ENCODE measurements around the gene DTWD2. TPM values are rescaled to one million over a fixed set of nuclear protein-coding genes. Genes with fewer than 3 reads are reported as not detected.
"Not testable (repeated sequence)": the region's sequence is repeated elsewhere in the genome, so short reads cannot be mapped to it uniquely, and the experiment has no call there.

Gene DTWD2
- total RNA-seq, 2 experiments from 2014 or later, result 2.6 to 3.3 TPM

DNA sequence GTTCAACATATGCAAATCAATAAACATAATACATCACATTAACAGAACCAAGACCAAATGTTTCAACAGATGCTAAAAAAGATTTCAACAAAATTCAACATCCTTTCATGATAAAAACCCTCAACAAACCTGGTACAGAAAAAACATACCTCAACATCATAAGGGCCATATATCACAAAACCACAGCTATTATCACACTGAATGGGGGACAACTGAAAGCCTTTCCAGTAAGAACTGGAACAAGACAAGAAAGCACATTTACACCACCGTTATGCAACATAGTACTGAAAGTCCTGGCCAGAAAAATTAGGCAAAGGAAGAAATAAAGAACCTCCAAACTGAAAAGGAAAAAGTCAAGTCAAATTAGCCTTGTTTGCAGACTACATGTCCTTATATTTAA is 93.6 kb downstream of the DTWD2 start:
- Mint-ChIP-seq H3K27me3 (ENCODE audit: low read depth) (no peaks in the 10 kb centered on the region), H3K4me1 (ENCODE audit: low read depth) (no peaks in the 10 kb centered on the region)
- no peak for ATAC-seq

DNA sequence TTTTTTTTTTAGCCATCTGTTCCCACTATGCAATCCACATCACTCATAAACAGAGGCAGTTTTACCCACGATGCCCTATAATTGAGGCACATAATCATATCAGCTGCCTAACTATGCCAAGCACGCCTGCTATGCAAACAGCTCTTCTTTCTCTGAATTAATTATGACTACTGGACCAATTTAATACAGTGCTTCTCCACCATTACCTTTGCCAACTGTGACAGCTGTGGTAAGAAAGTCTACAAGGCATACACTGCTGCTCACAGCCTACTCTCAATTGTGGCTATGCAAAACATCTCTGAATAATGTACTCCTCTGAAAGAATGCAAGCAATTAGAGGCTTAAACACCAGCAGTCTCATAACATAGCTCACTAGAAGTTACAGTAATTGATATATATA is 97.1 kb downstream of the DTWD2 start:
- DNase-seq (no peak), ATAC-seq (no peak)
- Mint-ChIP-seq H3K36me3 (ENCODE audit: low read depth) (no peaks in the 10 kb centered on the region), H3K9me3 (ENCODE audit: insufficient read depth) (no peaks in the 10 kb centered on the region), H3K27me3 (ENCODE audit: low read depth) (no peaks in the 10 kb centered on the region), H3K4me3 (no peak overlapping the region), H3K27ac (no peak overlapping the region), H3K4me1 (ENCODE audit: low read depth) (no peaks in the 10 kb centered on the region)
- CTCF ChIA-PET, result interaction anchor here (1.1 to 1.4 kb wide), 2 partner anchors 54 to 97 kb away, joined by 3 read pairs; partner anchors contain the start of gene DTWD2
- POLR2A ChIA-PET, result no interaction called here

More for the DNA sequence above, 93.6 kb downstream of the DTWD2 start:
- POLR2A ChIA-PET, result no interaction called here
- H3K4me3 Mint-ChIP-seq, result no peak overlapping the region
- no peak overlapping the region for H3K27ac Mint-ChIP-seq
- DNase-seq, result no peak
- H3K36me3 Mint-ChIP-seq (ENCODE audit: low read depth), result no peaks in the 10 kb centered on the region
- H3K9me3 Mint-ChIP-seq (ENCODE audit: insufficient read depth), result no peaks in the 10 kb centered on the region
- CTCF ChIA-PET, result no interaction called here

DNA sequence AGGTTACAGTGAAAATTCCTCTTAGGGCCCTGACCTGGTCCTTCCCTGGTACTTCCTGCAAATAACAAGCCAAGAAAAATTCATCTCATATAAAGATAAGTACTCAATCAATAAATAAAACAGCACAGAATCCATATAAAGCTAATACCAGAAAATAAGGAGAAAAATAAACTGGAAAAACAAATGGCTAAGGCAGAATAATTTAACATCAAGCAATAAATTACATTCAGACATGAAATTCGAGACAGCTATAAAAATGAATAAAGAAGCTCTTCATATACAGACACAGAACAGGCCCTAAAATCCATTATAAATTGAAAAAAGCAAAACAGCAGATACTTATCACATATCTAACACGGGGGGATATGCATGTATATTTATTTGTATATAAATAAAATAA is 99.2 kb downstream of the DTWD2 start:
- H3K4me3 Mint-ChIP-seq, result no peak overlapping the region
- no peaks in the 10 kb centered on the region for H3K36me3 Mint-ChIP-seq (ENCODE audit: low read depth)
- H3K9me3 Mint-ChIP-seq (ENCODE audit: insufficient read depth), result no peaks in the 10 kb centered on the region
- no peaks in the 10 kb centered on the region for H3K4me1 Mint-ChIP-seq (ENCODE audit: low read depth)
- POLR2A ChIA-PET, result no interaction called here
- DNase-seq (no peak), ATAC-seq (no peak)
- CTCF ChIA-PET, result no interaction called here
- no peaks in the 10 kb centered on the region for H3K27me3 Mint-ChIP-seq (ENCODE audit: low read depth)
- no peak overlapping the region for H3K27ac Mint-ChIP-seq

DNA sequence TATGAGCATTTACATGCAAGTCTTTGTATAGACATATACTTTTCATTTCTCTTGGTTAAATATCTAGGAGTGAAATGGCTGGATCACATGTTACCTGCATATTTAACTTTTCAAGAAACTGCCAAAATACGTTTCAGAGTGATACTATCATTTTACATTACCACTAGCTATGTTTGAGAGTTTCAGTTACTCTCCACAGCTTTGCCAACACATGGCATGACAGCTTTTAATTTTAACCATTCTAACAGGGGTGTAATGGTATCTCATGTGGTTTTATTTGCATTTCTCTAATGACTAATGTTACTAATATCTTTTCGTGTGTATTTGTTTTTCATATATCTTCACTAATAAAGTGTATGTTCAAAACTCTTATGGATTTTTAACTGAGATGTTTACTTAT is 99.8 kb downstream of the DTWD2 start:
- DNase-seq (no peak), ATAC-seq (no peak)
- Mint-ChIP-seq H3K9me3 (ENCODE audit: insufficient read depth) (no peaks in the 10 kb centered on the region), H3K4me1 (ENCODE audit: low read depth) (no peaks in the 10 kb centered on the region), H3K27ac (no peak overlapping the region), H3K36me3 (ENCODE audit: low read depth) (no peaks in the 10 kb centered on the region), H3K27me3 (ENCODE audit: low read depth) (no peaks in the 10 kb centered on the region), H3K4me3 (no peak overlapping the region)
- POLR2A ChIA-PET, result no interaction called here
- CTCF ChIA-PET, result no interaction called here

DNA sequence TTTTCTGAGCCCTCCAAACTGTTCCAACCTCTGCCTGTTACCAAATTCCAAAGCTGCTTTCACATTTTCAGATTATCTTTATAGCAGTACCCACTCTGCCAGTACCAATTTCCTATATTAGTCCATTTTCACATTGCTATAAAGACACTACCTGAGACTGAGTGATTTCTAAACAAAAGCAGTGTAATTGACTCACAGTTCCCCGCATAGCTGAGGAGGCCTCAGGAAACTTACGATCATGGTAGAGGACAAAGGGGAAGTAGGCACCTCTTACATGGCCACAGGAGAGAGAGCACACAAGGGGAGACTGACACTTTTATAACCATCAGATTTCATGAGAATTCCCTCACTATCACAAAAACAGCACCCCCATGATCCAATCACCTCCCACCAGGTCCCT is 105.0 kb downstream of the DTWD2 start:
- H3K36me3 Mint-ChIP-seq (ENCODE audit: low read depth), result no peaks in the 10 kb centered on the region
- no peak for DNase-seq
- ChIA-PET CTCF (no interaction called here), POLR2A (no interaction called here)
- no peaks in the 10 kb centered on the region for H3K4me1 Mint-ChIP-seq (ENCODE audit: low read depth)
- H3K27ac Mint-ChIP-seq, result no peak overlapping the region
- ATAC-seq, result no peak
- H3K4me3 Mint-ChIP-seq, result no peak overlapping the region
- H3K27me3 Mint-ChIP-seq (ENCODE audit: low read depth), result no peaks in the 10 kb centered on the region
- H3K9me3 Mint-ChIP-seq (ENCODE audit: insufficient read depth), result no peaks in the 10 kb centered on the region

DNA sequence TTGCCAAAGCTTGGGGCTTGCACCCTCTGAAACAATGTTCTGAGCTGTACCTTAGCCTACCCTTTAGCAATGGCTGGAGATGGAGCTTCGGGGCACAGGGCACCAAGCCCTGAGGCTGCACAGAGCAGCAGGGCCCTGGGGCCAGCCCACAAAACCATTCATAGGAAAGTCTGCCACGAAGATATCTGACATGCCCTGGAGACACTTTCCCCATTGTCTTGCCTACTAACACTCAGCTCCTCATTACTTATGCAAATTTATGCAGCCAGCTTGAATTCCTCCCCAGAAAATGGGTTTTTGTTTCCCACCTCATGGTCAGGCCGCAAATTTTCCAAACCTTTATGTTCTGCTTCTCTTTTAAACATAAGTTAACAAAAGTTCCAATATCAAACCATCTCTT is 105.7 kb downstream of the DTWD2 start:
- ATAC-seq (no peak), DNase-seq (no peak)
- H3K27ac Mint-ChIP-seq, result no peak overlapping the region
- no peaks in the 10 kb centered on the region for H3K4me1 Mint-ChIP-seq (ENCODE audit: low read depth)
- ChIA-PET CTCF (no interaction called here), POLR2A (no interaction called here)
- no peak overlapping the region for H3K4me3 Mint-ChIP-seq
- no peaks in the 10 kb centered on the region for H3K27me3 Mint-ChIP-seq (ENCODE audit: low read depth)
- no peaks in the 10 kb centered on the region for H3K36me3 Mint-ChIP-seq (ENCODE audit: low read depth)
- H3K9me3 Mint-ChIP-seq (ENCODE audit: insufficient read depth), result no peaks in the 10 kb centered on the region

DNA sequence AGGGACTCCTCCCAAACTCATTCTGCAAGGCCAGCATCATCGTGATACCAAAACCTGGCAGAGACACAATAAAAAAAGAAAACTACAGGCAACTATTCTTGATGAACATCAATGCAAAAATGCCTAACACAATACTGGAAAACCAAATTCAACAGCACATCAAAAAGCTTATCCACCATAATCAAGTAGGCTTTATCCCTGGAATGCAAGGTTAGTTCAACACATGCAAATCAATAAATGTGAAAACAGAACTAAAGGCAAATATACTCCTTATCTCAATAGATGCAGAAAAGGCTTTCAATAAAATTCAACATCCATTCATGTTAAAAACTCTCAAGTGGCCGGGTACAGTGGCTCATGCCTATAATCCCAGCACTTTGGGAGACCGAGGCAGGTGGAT is 111.5 kb downstream of the DTWD2 start:
- peaks cover 20% of the 10 kb centered on the region for H3K9me3 Mint-ChIP-seq (ENCODE audit: insufficient read depth)
- POLR2A ChIA-PET; CTCF ChIA-PET; H3K4me1 Mint-ChIP-seq (ENCODE audit: low read depth); H3K4me3 Mint-ChIP-seq; H3K27ac Mint-ChIP-seq; H3K27me3 Mint-ChIP-seq (ENCODE audit: low read depth); H3K36me3 Mint-ChIP-seq (ENCODE audit: low read depth); ATAC-seq; DNase-seq: not testable (repeated sequence)

DNA sequence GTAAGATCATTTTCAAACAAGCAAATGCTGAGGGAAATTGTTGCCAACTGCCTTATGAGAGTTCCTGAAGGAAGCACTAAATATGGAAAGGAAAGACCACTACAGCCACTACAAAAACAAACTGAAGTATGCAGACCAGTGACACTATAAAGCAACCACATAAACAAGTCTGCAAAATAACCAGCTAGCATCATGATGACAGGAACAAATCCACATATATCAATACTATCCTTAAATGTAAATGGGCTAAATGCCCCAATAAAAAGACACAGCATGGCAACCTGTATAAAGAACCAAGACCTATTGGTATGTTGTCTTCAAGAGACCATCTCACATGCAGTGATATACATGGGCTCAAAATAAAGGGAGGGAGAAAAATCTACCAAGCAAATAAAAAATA is 113.2 kb downstream of the DTWD2 start:
- Mint-ChIP-seq H3K36me3 (ENCODE audit: low read depth) (no peaks in the 10 kb centered on the region), H3K27ac (no peak overlapping the region), H3K4me1 (ENCODE audit: low read depth) (no peaks in the 10 kb centered on the region), H3K9me3 (ENCODE audit: insufficient read depth) (peaks cover 20% of the 10 kb centered on the region), H3K4me3 (no peak overlapping the region), H3K27me3 (ENCODE audit: low read depth) (no peaks in the 10 kb centered on the region)
- ChIA-PET POLR2A (no interaction called here), CTCF (no interaction called here)
- no peak for ATAC-seq
- DNase-seq, result no peak

DNA sequence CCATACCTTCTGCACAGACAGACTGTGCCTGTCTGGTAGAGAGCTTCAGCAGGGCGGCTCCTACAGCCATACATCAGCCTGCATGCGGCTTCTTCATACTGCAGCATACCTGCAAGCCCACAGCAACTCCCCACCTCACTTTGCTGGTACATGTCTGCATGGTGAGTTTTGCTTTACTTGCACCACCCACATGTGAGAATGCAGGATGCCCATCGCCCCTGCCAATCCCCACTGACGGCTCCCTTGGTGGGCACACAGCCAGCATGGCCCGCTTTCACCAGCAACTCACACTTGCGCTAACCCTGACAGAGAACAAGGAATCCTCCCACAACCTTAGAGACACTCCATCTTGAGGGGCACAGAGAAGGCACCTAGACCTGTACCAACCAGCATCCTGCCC is 114.9 kb downstream of the DTWD2 start:
- peaks cover 20% of the 10 kb centered on the region for H3K9me3 Mint-ChIP-seq (ENCODE audit: insufficient read depth)
- CTCF ChIA-PET, result no interaction called here
- no peaks in the 10 kb centered on the region for H3K27me3 Mint-ChIP-seq (ENCODE audit: low read depth)
- no peak for ATAC-seq
- H3K4me3 Mint-ChIP-seq, result no peak overlapping the region
- H3K4me1 Mint-ChIP-seq (ENCODE audit: low read depth), result no peaks in the 10 kb centered on the region
- H3K36me3 Mint-ChIP-seq (ENCODE audit: low read depth), result no peaks in the 10 kb centered on the region
- POLR2A ChIA-PET, result no interaction called here
- H3K27ac Mint-ChIP-seq, result peak overlapping the region; percentile 14
- no peak for DNase-seq

DNA sequence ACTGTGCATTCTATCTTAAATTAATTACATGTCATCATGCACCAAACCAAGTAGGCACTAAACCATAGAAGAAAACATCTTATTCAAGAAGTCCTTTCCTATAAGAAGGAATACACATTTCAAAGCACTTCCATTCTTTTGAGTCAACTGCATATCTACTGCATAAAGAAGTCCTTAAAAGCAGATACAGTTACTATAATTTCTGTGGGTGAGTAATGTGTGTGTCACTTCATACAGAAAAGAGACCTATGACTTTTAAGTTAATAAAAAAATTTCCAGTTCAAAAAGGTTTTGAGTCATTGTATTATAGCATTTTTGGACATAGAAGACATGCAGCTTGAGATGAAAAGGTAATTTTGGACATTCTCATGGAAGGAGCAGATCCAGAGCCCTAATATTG is 125.0 kb downstream of the DTWD2 start:
- no peak overlapping the region for H3K27ac Mint-ChIP-seq
- no peaks in the 10 kb centered on the region for H3K4me1 Mint-ChIP-seq (ENCODE audit: low read depth)
- H3K4me3 Mint-ChIP-seq, result no peak overlapping the region
- ATAC-seq (no peak), DNase-seq (no peak)
- H3K27me3 Mint-ChIP-seq (ENCODE audit: low read depth), result no peaks in the 10 kb centered on the region
- ChIA-PET POLR2A (no interaction called here), CTCF (no interaction called here)
- no peaks in the 10 kb centered on the region for H3K9me3 Mint-ChIP-seq (ENCODE audit: insufficient read depth)
- H3K36me3 Mint-ChIP-seq (ENCODE audit: low read depth), result no peaks in the 10 kb centered on the region

DNA sequence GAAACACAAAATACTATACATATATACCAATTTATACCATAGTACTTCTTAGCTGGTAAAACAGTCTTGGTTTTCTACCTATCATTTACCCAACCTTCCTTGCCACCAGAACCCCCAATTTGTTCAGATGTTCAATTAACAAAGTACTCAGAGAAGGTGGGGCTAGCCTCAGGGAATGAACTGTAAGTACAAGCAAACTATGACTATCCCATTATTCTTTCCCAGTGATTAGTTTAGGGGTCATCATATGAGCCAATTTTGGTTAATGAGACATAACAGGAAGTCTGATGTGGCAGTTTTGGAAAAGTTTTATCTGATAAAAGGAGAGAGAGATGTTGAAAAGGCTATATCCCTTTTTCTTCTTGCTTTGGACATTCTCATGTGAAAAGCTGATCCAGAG is 125.8 kb downstream of the DTWD2 start:
- CTCF ChIA-PET, result no interaction called here
- no peak for DNase-seq

DNA sequence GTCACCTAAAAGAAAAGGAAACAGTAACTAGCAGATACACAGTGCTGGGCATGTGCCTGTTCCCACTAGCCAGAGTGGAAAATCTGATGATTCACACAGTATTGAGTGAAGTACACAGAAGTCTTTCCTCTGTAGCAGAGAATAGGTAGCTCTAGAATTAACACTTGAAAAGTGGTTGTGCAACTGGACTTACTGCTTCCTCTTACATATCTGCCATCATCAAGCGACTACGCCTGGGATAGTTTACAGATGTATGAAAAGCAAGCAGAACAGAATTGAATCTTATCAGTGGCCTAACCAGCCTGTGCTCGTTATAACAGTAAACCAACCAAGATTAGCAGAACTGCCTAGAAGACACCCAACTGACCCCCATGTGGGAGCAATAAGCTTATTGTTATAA is 130.6 kb downstream of the DTWD2 start:
- H3K27ac Mint-ChIP-seq, result no peak overlapping the region
- no peak for DNase-seq
- POLR2A ChIA-PET, result no interaction called here
- no peaks in the 10 kb centered on the region for H3K9me3 Mint-ChIP-seq (ENCODE audit: insufficient read depth)
- H3K4me1 Mint-ChIP-seq (ENCODE audit: low read depth), result no peaks in the 10 kb centered on the region
- H3K27me3 Mint-ChIP-seq (ENCODE audit: low read depth), result no peaks in the 10 kb centered on the region
- no peak for ATAC-seq
- CTCF ChIA-PET, result no interaction called here
- H3K4me3 Mint-ChIP-seq, result no peak overlapping the region
- no peaks in the 10 kb centered on the region for H3K36me3 Mint-ChIP-seq (ENCODE audit: low read depth)

More for the DNA sequence above, 125.8 kb downstream of the DTWD2 start:
- H3K4me3 Mint-ChIP-seq, result no peak overlapping the region
- H3K36me3 Mint-ChIP-seq (ENCODE audit: low read depth), result no peaks in the 10 kb centered on the region
- POLR2A ChIA-PET, result no interaction called here
- H3K27me3 Mint-ChIP-seq (ENCODE audit: low read depth), result no peaks in the 10 kb centered on the region
- H3K4me1 Mint-ChIP-seq (ENCODE audit: low read depth), result no peaks in the 10 kb centered on the region
- H3K27ac Mint-ChIP-seq, result no peak overlapping the region
- no peak for ATAC-seq
- H3K9me3 Mint-ChIP-seq (ENCODE audit: insufficient read depth), result no peaks in the 10 kb centered on the region

DNA sequence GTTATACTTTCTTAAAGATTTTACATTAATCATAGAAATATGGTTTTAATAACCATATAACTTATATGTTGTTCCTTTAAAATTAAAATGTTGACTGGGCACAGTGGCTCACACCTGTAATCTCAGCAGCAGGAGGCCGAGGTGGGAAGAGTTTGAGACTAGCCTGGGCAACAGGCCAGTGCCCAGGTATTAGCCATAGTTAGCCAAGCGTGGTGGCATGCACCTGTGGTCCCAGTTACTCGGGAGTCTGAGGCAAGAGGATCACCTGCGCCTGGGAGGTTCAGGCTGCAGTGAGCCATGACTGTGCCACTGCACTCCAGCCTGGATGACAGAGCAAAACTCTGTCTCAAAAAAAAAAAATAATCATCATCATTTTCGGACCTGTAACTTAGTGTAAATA is 133.5 kb downstream of the DTWD2 start:
- Mint-ChIP-seq H3K9me3 (ENCODE audit: insufficient read depth) (peaks cover 4% of the 10 kb centered on the region), H3K27me3 (ENCODE audit: low read depth) (no peaks in the 10 kb centered on the region), H3K4me1 (ENCODE audit: low read depth) (no peaks in the 10 kb centered on the region), H3K4me3 (no peak overlapping the region), H3K36me3 (ENCODE audit: low read depth) (no peaks in the 10 kb centered on the region), H3K27ac (no peak overlapping the region)
- DNase-seq (no peak), ATAC-seq (no peak)
- ChIA-PET POLR2A (no interaction called here), CTCF (no interaction called here)

Measured in activated CD8-positive, alpha-beta T cell treated with anti-CD3 and anti-CD28 coated beads, Interleukin-2, amount 10 ng/mL, durations not matched to agents 7 days and 5 days (primary cell).